ENCODE data around the gene RUVBL1. TPM values are rescaled to one million over a fixed set of nuclear protein-coding genes. Genes with fewer than 3 reads are reported as not detected.

RUVBL1 gene
- total RNA-seq, 1 donor from 2014 or later = 58.2 TPM

DNA sequence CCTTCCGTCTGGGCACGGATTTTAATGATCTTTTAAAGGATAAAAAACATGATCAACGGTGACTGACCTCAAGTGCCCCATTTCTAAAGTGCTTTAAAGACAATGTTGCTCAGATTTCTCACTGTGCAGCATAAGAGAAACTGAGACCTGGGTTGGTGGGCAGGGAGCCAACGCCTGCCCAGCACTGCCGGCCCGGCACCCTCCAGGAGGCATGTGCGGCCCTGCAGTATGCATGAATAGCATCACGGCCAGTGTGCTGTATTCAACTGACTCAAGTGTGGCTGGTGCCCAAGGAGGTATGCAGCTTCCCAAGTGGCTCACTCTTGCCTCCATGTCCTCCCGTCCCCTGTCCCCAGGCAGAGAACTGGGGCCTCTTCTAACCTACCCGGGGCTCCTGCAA, 41.1 kb downstream of the RUVBL1 start:
- DNase-seq = no peak

DNA sequence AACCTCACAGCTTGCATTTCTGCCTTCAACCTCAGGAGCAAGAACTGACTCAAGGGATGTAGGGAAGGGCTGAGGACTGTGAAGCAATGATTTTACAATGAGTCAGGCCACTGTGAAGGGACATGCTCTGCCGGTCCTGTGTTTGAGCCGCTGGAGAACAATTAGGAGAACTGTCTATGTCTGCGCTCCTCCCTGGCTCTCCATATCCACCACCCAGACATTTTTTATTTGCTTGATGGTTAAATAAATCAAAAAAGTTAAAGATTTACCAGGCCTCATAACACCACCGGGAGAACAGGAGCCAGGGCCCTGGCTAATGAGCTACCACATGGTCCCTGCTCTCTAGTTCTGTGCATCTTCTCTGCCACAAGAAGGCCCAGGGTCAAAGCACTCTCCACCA, 41.8 kb downstream of the RUVBL1 start:
- DNase-seq = no peak

GRCh38 chr3:128081226-128081625, 42.4 kb downstream of the RUVBL1 start:
- DNase-seq = no peak

DNA sequence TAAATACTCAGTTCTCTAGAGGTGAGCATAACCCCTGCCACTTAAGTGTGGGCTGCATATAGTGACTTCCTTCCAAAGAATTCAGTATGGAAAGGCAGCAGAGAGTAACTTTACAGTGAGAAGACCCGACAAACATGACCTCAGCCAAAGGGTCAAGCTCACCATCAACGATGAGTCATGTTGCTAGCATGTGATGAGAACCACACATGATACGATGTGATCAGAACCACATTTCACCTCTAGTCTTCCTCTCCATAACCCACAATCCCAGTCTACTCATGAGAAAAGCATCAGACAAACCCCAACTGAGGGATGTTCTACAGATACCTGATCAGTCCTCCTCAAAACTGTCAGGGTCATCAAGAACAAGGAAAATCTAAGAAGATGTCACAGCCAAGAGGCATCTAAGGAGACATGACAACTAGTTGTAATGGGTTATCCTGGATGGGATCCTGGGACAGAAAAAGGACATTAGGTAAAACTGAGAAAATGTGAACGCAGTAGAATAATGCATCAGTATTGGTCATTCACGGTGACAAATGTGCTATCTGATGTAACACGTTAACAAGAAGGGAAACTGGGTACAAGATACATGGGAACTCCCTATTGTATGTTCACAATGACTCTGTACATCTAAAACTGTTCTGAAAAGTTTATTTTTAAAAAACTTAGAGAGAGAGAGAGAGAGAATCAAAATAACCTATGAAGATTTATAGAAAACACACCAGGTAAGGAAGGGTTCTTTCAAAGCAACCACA, 43.1 kb downstream of the RUVBL1 start:
- DNase-seq = peak; percentile 40

- no peak for DNase-seq
Observed at GRCh38 chr3:128079823-128080222, 43.8 kb downstream of the RUVBL1 start.

DNA sequence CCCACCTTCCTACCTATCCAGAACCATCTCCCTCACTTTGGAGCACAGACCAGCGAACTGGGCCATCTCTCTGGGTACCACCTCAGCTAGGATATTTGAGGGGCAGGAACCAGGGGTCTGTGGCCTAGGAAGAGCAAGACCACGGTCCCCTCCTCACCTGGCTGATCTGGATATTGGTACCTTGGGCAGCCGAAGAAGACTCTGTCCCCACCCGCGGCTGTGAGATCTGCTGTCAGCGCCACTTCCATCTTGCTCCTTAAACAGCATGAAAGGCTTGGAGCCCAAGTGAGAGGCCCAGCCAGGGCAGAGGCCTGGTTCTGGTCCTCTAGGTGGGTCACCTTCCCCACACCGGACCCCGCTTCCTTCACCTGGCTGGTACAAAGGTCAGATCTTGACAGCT, 44.7 kb downstream of the RUVBL1 start:
- DNase-seq = no peak

- DNase-seq = no peak
Observed at GRCh38 chr3:128078322-128078721, 45.3 kb downstream of the RUVBL1 start.

DNA sequence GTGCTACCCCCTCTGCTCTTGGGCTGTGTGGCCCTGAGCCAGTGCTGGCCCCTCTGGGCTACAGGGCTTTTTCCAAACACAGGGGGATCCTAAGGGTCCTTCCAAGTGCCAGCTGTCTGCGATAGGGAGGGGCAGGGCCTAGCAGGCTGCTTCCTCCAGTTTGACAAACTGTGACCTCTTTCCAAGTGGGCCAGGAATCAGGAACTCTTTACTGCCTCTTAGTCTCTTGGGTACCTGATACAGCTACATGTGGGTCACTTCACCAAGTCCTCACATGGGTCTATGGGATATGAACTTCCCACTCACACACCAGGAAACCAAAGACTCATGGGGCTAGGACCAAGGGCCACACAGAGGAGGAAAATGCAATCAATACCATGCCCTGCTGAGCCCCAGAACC, 45.9 kb downstream of the RUVBL1 start:
- no peak for DNase-seq

GRCh38 chr3:128077202-128077624, 46.4 kb downstream of the RUVBL1 start:
- DNase-seq = peak; percentile 21

- peak; percentile 58 for DNase-seq
Observed at GRCh38 chr3:128076483-128077201, 47.0 kb downstream of the RUVBL1 start.

DNA sequence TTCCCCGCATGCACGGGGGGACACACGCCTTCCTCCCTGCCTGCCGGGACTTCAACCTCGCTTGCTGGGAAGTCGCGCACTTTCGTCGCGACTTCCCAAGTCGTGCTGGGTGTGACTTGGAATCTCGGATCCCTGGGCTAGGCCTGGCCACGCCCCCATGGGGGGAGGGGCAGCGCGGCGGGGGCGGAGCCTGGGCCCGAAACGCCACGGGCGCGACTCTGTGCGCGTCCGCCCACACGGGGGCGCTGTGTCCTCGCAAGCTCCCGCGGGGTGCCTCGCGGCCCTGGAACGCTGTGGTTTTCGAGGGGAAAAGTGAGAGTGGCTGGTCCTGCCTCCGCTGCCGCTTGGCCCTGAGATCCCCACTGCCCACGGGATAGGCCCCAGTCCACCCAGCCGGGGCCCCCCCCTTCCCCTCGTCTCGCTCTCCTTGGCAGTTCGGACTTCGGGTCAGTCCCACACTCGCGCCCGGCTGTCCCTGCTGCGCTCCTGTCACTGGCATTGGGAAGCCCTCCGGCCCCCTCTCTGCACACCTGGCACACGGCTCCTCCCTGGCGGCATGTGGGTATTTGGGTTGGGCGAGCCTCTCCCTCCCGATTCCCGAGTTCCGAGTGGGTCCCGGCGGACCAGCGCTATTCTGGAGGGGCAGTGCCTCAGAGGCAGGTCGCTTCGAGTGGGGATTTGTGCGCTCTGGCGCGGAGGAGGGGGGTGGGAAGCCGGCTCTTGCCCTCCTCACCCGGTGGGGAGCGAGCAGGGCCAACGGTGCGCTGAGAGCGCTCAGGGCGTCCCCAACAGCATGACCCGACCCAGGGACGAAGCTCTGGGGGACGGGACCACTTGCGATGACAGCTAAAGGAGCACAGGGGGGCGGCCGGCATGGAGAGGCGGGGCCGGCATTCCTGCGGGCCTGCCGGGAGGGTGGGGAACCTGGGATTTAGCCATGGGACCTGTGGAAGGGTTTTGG, 47.8 kb downstream of the RUVBL1 start:
- peak; percentile 92 for DNase-seq

DNA sequence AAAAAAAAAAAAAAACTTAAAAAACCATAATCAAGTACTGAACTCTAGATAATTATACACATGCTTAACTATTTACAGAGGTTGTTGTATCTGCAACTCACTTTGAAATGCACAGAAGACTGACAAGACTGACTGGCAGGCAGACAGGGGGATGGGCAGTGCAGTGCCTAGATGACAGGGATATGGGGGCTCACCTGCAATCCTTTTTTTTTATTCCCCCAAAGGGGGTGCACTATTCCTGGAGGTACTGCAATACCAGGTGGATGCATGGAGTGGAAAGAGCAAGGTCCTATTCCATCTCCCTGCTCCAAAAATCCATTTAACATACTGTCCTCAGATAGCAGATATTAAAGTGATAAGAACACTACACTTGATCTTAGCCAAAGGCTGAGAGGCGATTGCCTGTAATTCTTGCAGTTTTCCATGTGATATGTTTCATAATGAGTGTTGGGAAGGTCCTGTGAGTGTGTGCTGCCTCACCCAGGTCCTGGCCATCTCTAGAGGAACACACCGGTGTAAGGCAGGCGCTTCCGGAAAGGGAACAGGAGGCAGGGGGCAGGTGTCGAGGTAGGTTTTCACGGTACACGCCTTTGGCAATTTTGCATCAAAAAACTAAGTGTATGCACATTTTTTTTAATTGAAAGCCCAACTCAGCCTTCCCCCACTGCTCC, 48.6 kb downstream of the RUVBL1 start:
- DNase-seq = no peak

GRCh38 chr3:128073807-128074206, 49.8 kb downstream of the RUVBL1 start:
- peak; percentile 85 for DNase-seq

GRCh38 chr3:128073185-128073725, 50.4 kb downstream of the RUVBL1 start:
- DNase-seq = peak; percentile 19

GRCh38 chr3:128072454-128073184, 51.0 kb downstream of the RUVBL1 start:
- DNase-seq = no peak

- no peak for DNase-seq
Observed at GRCh38 chr3:128071771-128072453, 51.7 kb downstream of the RUVBL1 start.

- no peak for DNase-seq
Observed at GRCh38 chr3:128070898-128071591, 52.6 kb downstream of the RUVBL1 start.

DNA sequence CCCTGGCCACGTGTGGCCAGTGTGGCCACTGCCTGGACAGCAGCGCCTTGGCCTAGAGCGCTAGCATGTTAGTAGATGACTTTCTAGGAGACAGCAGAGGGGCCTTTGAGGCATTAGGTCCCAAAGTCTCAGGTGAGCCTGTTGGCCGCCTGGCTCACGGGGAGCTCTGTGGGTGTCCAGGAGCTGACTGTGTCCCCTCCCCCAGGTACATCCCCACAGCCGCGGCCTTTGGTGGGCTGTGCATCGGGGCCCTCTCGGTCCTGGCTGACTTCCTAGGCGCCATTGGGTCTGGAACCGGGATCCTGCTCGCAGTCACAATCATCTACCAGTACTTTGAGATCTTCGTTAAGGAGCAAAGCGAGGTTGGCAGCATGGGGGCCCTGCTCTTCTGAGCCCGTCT, 54.3 kb downstream of the RUVBL1 start:
- DNase-seq = no peak

DNA sequence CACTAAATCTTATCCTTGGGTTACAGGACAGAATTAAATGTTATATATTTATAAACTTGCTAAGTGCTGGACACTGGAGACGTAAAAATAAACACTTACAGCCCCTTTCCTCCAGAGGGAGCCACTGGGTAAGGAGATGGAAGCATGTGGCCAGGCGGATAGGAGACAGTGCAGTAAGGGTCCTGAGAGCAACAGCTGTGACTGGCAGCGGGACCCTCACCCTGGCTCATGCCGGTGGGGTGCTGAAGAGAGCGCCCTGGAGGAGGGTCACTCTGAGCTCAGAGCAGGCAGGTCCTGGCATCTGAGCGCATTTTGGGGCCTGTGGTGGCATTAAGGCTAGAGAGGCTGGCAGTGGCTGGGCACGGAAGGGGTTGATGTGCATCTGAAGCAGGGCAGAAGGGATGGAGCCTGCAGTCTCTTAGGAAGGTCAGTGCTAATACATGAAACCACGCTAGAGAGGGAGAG, 55.4 kb downstream of the RUVBL1 start:
- DNase-seq = peak; percentile 79

DNA sequence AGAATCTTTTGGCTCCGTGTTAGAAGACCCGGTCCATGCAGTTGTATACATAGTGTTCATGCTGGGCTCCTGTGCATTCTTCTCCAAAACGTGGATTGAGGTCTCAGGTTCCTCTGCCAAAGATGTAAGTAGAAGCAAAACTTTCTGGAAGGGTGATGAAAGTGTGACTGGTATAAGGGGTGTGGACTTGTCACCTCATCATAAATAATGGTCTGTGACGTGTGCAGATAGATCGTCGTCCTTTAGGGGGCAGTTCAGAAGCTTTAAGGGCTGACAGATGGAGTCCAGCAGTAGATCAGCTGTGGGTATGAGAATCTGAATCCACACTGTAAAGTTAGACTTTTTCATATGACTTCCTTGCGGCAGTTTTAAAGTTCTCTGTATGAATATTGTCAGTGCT, 56.1 kb downstream of the RUVBL1 start:
- peak; percentile 20 for DNase-seq

All from dermis blood vessel endothelial cell (primary cell).